H1 (cell line): Measurements from ENCODE around the gene ULBP3.

Source experiments
- BCL11A ChIP-seq, 2 experiments: IDR thresholded peaks; one replicate each; pipeline ENCODE4 v1.6.1; 2011; ENCODE audit warnings: low read depth in 2 of 2, low read length in 2 of 2, mild to moderate bottlenecking in 2 of 2
- BRCA1 ChIP-seq: IDR thresholded peaks from 2 replicates; pipeline ENCODE4 v1.6.1; 2012; ENCODE audit warnings: low read depth, low read length, improper control_type of control experiment
- EZH2 ChIP-seq: fragments of 200-600 bp; sonication (generic); IDR thresholded peaks from 2 replicates; pipeline ENCODE4 v1.7.1; 2012; ENCODE audit warnings: low read depth, mild to moderate bottlenecking, moderate library complexity, low read length, inconsistent platforms; ENCODE audit not compliant: severe bottlenecking
- GTF2F1 ChIP-seq: IDR thresholded peaks from 2 replicates; pipeline ENCODE4 v1.6.1; 2012; ENCODE audit warnings: low read depth, low read length, improper control_type of control experiment, borderline replicate concordance
- NANOG ChIP-seq: IDR thresholded peaks from 2 replicates; pipeline ENCODE4 v1.6.1; 2011; ENCODE audit warnings: low read length, low read depth, mild to moderate bottlenecking, inconsistent platforms; ENCODE audit not compliant: insufficient read depth, poor library complexity, severe bottlenecking
- NRF1 ChIP-seq: IDR thresholded peaks from 2 replicates; pipeline ENCODE4 v1.6.1; 2011; ENCODE audit warnings: mild to moderate bottlenecking, low read depth, low read length, improper control_type of control experiment
- POLR2AphosphoS5 ChIP-seq: IDR thresholded peaks from 2 replicates; pipeline ENCODE4 v1.6.1; 2011; ENCODE audit warnings: low read depth, low read length
- RAD21 ChIP-seq, 2 experiments: IDR thresholded peaks in 1 of 2; conservative IDR thresholded peaks in 1 of 2; 2 replicates each; pipeline ENCODE4 v1.6.1; 2011; ENCODE audit warnings: low read depth in 2 of 2, low read length in 2 of 2, improper control_type of control experiment in 1 of 2, inconsistent platforms in 1 of 2, mild to moderate bottlenecking in 1 of 2, moderate library complexity in 1 of 2
- TF ChIP-seq, protein P1 (sequence below), 3 experiments: IDR thresholded peaks; 1 replicate in 2 of 3; 2 replicates in 1 of 3; pipeline versions ENCODE4 v1.5.1 to v1.6.1; 2011; ENCODE audit warnings: low read length in 3 of 3, mild to moderate bottlenecking in 3 of 3, inconsistent platforms in 2 of 3, low read depth in 1 of 3, moderate library complexity in 1 of 3; ENCODE audit not compliant: insufficient read depth in 1 of 3; ENCODE audit errors: control extremely low read depth in 1 of 3
- TF ChIP-seq, protein P2 (sequence below): IDR thresholded peaks from 2 replicates; pipeline ENCODE4 v1.6.1; 2012; ENCODE audit warnings: inconsistent platforms

DNA sequence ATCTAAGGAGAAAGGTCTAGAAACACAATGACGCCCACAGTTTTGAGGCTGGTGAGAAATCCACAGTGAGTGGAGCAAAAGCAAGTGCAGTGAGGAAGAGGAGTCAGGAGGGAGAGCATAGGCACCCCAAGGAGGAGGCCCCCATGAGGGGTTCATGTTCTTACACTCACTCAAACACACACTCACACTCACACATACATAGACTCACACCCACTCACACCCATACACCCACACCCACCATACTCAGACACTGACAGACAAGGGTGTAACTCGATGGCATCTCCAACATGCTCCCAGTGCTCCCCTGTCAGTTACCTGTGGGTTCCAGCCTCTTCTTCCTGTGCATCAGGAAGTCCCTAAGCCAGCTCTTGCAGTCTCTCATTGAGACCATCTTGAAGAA lies 3.8 kb downstream of the ULBP3 start:
- TF ChIP-seq NANOG (no peak), BRCA1 (no peak), GTF2F1 (no peak), NRF1 (no peak), POLR2AphosphoS5 (no peak), EZH2 (no peak), RAD21 (IDR thresholded peaks at IDR 0.05 in 1 of 2, conservative IDR thresholded peaks at IDR 0.05 in 1 of 2; ENCODE audit: low read depth in 2 of 2, low read length in 2 of 2) (no peak), BCL11A (IDR thresholded peaks at IDR 0.05; ENCODE audit: low read depth in 2 of 2, low read length in 2 of 2) (no peak)
- TF ChIP-seq, protein P1, sequence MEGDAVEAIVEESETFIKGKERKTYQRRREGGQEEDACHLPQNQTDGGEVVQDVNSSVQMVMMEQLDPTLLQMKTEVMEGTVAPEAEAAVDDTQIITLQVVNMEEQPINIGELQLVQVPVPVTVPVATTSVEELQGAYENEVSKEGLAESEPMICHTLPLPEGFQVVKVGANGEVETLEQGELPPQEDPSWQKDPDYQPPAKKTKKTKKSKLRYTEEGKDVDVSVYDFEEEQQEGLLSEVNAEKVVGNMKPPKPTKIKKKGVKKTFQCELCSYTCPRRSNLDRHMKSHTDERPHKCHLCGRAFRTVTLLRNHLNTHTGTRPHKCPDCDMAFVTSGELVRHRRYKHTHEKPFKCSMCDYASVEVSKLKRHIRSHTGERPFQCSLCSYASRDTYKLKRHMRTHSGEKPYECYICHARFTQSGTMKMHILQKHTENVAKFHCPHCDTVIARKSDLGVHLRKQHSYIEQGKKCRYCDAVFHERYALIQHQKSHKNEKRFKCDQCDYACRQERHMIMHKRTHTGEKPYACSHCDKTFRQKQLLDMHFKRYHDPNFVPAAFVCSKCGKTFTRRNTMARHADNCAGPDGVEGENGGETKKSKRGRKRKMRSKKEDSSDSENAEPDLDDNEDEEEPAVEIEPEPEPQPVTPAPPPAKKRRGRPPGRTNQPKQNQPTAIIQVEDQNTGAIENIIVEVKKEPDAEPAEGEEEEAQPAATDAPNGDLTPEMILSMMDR (IDR thresholded peaks at IDR 0.05; ENCODE audit: control extremely low read depth in 1 of 3, insufficient read depth in 1 of 3, low read depth in 1 of 3, low read length in 3 of 3) = no peak
- TF ChIP-seq, protein P2, sequence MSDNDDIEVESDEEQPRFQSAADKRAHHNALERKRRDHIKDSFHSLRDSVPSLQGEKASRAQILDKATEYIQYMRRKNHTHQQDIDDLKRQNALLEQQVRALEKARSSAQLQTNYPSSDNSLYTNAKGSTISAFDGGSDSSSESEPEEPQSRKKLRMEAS = no peak
